ENCODE results near the gene MYBL2.

MYBL2 gene

GRCh38 chr20:43723735-43724134, 56.8 kb downstream of the MYBL2 start:
- no peak for TF ChIP-seq CTCF (IDR thresholded peaks at IDR 0.05; ENCODE audit: low read depth, low read length)
- H3K4me3 ChIP-seq (ENCODE audit: low read depth, low read length) = no peak overlapping the region

GRCh38 chr20:43724383-43724782, 57.5 kb downstream of the MYBL2 start:
- no peak for TF ChIP-seq CTCF (IDR thresholded peaks at IDR 0.05; ENCODE audit: low read depth, low read length)
- no peak overlapping the region for H3K4me3 ChIP-seq (ENCODE audit: low read depth, low read length)

- TF ChIP-seq CTCF (IDR thresholded peaks at IDR 0.05; ENCODE audit: low read depth, low read length) = no peak
- no peak overlapping the region for H3K4me3 ChIP-seq (ENCODE audit: low read depth, low read length)
Observed at GRCh38 chr20:43725666-43726065, 58.8 kb downstream of the MYBL2 start.

- H3K4me3 ChIP-seq (ENCODE audit: low read depth, low read length) = no peak overlapping the region
- TF ChIP-seq CTCF (IDR thresholded peaks at IDR 0.05; ENCODE audit: low read depth, low read length) = no peak
Observed at GRCh38 chr20:43726333-43726732, 59.4 kb downstream of the MYBL2 start.

- no peak for TF ChIP-seq CTCF (IDR thresholded peaks at IDR 0.05; ENCODE audit: low read depth, low read length)
Observed at GRCh38 chr20:43726811-43727338, 60.0 kb downstream of the MYBL2 start, which contains the start of gene GTSF1L. GTSF1L (minus strand) TSS chr20:43727002; CDS start chr20:43726694, 308 bp downstream.

GRCh38 chr20:43727980-43728590, 61.2 kb downstream of the MYBL2 start:
- H3K4me3 ChIP-seq (ENCODE audit: low read depth, low read length) = no peak overlapping the region
- TF ChIP-seq CTCF (IDR thresholded peaks at IDR 0.05; ENCODE audit: low read depth, low read length) = no peak

More at GRCh38 chr20:43726811-43727338, 60.0 kb downstream of the MYBL2 start, which contains the start of gene GTSF1L:
- no peak within 1 kb of the TSS for H3K4me3 ChIP-seq (ENCODE audit: low read depth, low read length)

GRCh38 chr20:43728686-43729255, 61.9 kb downstream of the MYBL2 start:
- no peak for TF ChIP-seq CTCF (IDR thresholded peaks at IDR 0.05; ENCODE audit: low read depth, low read length)
- no peak overlapping the region for H3K4me3 ChIP-seq (ENCODE audit: low read depth, low read length)
